ENCODE results near the gene FABP1.

The FABP1 gene

DNA sequence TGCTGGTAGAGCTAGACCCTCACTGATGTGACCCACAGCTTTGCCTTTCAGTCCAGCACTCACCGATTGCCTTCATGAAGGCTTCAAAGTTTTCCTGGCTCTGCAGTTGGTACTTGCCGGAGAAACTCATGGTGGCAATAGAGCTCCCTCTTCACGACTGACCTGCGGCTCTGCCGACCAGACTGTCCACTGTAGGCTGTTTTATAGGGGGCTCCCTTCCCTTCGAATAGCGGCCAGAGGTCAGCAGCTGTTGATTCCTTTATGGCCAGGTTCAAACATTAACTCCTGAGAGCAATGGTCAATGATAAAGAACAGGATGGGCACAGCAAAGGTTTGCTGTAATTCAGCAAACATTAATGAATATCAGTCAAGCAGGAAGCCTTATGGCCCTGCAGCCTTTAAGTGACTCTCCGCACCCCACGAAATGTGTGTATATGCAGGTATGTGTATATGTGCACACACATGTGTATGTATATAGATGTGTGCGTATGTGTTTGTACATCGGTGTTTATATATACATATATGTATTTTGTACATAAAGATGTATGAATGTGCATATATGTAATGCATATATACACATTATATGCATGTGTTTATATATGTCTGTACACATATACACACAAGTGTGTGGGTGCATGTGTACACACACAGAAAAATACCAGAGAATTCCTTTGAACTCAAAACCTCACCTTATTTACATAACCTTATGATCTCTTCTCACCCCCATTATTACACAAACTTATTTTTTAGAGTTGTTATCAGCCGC lies at the start of gene FABP1:
FABP1 (minus strand) TSS at position 175 of the 766 bp plus-strand sequence; CDS start at position 130, 45 bp downstream.
- no peak for FAIRE-seq

DNA sequence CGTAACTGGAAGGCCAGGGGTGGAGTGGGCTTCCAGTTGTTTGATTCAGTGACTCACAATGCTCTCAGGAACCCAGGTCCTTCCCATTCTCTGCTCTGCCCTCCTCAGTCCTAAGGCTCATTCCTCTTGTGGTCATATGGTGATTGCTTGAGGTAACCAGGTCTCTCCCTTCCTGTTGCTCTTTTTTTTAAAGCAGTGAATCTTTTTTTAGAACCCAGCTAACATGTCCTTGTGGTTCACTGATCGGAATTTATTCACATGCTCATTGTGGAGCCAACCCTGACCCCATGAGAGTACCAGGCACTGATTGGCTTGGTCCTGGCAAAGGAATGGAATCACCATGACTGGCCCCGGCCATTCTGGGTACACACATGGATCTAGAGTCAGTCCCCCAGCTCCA lies 49.7 kb upstream of the FABP1 start:
- FAIRE-seq, result no peak

DNA sequence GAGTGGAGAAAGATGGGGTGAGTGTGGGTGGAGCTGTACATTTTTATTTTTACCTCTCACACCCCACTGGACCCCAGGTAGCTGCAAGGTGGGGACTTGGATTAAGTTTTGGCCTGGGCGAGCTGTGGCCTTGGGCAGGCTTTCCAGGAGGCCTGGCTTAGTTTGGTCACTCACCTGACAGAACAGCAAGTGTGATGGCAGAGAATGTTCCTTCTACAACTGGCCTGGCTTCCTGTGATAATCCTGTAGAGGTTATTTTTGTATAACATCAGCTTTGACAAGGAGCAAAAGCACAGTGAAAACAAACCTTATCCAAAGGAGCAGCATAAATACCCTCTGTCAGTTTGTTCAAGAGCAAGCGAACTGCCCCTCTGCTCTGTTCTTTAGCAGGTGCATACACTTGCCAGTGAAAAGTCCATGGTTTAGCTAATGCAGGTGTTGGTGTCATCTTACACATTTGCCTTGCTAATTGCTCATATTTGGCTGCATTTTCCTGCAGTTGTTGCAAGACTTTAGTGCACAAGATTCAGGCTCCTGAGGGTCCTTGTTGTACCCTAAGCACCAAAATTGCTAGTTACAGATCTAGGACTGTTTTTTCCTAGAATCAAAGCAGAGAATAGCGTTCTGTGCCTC lies 48.6 kb upstream of the FABP1 start:
- FAIRE-seq, result no peak

DNA sequence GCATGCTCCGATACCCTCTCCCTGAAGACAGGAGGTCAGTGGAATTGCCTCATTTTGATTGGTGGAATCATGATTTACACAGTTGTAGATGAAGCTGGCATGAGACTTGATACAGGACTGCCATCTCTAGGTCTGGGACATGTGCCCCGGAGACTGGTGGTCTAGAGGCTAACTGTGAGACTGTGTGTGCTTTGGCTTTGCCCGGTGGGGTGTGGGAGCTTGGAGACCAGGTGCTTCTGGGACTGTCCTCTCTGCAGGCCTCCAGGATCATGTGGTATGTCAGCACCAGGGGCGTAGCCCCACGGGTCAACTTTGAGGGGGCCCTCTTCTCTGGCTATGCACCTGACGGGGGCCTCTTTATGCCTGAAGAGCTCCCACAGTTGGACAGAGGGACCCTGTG lies 45.0 kb upstream of the FABP1 start:
- no peak for FAIRE-seq

DNA sequence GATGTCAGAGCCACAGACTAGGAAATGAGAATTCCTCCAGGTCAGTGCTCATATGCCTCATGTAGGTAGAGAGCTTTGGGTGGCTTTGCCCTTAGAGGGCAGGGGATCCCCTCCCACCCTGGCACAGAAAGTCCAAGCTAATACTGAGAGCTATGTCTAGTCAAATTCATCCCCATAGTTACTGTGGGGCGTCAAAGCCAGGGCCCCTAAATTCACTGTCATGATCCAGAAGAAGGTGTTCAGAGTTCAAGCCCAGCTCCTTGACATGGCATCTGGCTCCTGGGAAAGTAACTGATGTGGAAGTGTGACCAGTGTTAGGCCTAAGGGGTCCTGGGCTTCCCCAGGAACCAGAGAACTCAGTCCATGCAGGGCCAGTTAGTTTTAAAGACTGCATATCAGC lies 44.1 kb upstream of the FABP1 start:
- FAIRE-seq, result no peak

DNA sequence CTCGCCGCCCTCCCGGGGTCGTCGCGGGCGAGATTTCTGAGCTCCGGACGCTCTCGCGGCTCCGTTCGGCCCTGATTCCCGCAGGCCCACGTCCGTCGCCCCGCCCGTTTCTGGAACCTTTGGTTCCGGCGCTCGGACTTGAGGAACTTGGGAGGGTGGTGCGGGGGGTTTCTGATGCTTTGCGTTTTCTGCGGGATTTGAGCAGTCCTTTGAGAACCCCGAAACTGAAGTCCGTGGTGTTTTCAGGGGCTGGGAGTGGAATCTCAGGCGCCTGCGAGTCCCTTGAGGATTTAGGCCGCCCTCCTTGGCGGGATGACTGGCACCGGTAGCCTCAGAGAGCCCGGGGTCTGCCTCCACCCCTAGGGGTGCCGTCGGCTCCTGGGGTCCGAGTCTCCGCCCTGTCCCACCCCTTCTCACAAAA lies 42.6 kb upstream of the FABP1 start:
- FAIRE-seq, result no peak

DNA sequence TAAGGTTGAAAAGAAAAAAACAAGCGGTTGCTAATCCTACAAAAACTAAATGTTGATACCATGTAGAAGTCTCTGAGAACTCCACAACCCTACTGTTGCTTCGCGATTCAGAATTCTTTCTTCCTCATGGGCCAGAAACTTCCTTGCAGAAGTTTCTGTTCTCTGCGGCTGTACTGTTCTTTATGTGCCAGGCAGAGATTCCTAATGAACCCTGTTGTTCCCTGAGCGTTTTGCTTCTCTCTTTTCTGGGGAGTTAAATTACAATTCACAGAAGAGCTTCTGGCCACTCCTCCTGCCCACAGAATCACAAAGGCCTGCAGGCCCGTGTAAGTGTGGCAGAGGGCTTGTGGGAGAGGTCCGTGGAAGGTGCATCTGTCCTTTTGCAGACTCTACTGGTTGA lies 40.5 kb upstream of the FABP1 start:
- FAIRE-seq, result no peak

DNA sequence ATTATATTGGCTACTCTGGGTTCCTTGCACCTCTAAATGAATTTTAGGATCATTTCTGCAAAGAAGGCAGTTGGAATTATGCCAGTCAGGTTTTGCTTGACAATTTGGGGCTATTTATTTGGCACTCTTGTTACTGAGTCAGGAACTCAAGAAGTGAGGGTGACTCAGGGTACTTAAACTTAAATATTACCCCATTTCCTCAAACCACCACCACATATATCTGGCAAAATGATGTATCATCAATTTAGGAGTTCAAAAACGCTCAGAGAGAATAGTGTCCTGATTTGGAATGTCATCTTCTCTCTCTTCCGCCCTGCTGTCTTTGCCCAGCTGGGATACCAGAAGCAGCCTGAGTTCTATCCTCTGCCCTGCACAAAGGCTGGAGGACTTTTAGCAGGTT lies 39.9 kb upstream of the FABP1 start:
- FAIRE-seq, result no peak

DNA sequence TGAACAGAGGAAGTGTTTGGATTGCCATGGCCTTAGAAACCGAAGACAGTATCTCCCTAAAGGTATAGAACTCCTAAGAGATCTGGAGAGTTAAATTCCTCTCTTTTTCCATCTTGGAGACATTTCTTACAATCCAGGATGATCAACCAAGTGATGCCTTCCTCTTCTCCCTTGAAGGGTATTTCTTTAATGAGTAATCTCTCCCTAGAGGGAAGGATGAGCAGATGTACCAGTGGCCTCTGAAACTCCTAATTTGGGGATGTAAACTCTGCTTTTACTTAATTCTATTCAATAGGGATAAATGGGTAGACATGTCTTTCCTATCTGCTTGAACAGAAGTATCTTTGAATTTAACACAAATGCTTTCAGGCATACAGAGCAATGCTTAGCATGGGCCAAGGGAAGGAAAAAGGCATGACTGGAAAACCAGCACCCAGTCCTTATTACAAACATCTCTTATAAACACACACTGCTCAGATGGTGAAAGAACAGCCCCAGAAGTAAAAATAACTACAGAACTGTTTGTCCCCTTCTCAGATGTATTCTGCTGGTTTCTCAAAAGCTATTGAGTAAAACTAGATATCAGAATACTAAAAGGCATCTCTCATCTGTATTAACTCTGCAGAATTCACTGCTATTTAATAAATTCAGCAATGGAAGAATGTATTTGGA lies 37.6 kb upstream of the FABP1 start:
- no peak for FAIRE-seq

DNA sequence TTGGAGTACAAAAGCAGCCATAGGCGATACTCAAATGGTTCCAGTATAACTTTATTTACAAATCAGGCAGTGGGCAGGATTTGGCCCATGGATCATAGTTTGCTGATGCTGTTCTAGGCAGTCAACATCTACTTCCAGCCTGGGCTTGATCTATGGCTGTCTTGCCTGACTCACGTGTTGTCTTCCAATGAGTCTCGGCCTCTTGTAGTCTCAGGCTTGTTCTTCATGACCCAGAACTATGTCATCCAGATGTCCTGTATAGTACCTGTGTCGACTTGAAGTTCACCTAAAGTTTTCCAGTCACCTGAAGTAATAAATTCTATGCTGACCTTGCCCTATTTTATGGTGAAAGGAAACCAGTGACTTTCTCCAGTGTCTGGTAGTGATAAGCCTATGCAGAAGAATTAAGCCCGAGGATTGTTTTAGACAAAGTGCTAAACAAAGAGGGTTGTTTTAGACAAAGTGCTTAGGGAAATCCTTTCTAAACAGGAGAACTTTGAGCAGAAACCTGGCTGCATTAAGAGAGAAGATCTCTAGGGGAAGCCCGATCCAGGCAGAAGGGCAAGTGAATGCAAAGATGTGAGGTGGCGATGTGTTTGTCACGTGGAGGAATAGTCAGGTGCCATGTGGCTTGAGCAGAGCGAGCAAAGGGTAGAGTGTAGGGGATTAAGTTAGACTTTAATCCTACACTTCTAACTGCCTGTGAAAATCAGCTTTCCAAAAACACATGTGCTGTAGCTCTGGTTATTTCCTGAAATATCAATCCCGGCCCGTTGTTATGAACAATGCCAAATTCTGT lies 33.8 kb upstream of the FABP1 start:
- no peak for FAIRE-seq

DNA sequence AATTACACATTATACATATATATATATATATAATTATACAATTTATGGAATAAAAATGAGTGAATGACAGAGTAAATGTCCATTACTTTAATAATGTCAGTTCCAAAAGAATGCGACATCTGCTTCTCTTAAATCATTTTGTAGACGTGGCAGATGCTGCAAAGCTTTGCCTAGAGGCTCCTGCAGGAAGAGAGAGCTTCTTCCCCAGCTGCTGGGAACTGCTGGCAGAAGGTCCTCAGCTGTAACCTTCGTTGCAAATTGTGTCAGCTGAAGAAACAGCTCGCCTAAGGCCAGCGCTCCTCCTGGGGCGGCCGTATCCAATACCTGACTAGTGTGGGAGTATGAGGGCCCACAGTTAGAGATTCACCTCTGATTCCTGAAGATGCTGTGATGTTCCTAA lies 32.7 kb upstream of the FABP1 start:
- no peak for FAIRE-seq

DNA sequence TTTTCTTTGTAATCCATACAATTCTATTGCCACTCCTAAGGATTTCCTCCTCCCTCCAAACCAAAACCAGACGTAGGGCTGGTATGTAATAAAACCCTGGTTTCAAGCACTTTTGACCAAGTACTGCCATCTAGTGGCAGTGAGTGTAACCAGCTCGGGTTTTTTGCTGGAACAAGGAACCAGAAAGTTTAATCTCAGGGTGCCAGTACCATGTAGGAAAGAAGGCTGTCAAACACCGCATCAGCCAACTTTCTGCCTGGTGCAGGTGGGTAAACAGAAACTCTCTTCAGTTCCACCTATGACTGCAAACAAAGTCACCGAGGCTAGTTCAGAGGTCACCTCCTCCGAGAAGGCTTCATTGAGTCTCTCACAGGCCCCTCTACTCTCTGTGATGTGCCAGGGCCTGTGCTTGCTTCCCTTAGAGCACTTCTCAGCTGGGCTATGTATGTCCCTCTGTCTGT lies 32.1 kb upstream of the FABP1 start:
- FAIRE-seq, result peak; percentile 21

DNA sequence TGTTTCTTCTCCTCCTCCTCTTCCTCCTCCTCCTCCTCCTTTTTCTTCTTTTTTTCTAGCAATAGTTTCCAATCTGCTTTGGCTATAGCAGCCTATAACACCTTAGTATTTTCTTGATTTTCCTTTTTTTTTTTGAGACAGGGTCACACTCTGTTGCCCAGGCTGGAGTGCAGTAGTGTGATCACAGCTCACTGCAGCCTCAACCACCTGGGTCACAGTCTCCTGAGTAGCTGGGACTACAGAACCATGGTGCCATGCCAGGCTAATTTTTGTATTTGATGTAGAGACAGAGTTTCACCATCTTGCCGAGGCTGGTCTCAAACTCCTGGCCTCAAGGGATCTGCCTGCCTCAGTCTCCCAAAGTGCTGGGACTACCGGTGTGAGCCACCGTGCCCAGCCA lies 31.6 kb upstream of the FABP1 start:
- FAIRE-seq, result no peak

DNA sequence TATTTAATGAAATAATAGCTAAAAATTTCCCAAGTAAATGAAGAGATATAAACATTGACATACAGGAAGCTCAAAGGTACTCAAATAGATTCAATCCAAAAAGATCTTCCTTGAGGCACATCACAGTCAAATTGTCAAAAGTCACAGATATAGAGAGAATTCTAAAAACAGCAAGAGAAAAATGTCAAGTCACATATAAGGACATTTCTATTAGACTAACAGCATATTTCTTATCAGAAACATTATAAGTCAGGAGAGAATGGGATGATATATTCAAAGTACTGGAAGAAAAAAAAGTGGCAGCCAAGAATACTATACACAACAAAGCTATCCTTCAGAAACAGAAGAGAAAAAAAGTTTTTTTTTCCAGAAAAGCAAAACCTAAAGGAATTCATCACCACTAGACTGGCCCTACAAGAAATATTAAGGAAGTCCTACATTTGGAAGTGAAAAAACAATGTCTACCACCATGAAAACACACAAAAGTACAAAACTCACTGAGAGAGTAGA lies 21.1 kb upstream of the FABP1 start:
- no peak for FAIRE-seq

DNA sequence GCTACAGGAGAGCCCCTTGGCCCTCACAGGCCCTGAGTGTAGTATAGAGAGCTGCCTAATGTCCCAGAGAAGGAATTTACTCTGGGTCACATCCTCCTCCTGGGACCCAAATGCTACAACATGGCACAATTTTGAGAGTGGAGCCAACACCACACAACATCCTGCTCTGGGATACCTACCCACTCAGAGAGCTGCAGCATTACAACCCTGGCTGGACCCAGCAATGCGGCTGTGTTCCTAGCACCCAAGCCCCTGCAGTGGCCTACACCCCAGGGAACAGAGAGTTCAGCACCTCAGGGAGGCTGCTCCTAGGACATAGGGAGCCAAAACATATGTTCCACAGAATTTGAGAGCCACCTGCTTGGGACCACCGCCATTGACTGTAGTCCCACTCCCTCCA lies 19.3 kb upstream of the FABP1 start:
- FAIRE-seq, result no peak

DNA sequence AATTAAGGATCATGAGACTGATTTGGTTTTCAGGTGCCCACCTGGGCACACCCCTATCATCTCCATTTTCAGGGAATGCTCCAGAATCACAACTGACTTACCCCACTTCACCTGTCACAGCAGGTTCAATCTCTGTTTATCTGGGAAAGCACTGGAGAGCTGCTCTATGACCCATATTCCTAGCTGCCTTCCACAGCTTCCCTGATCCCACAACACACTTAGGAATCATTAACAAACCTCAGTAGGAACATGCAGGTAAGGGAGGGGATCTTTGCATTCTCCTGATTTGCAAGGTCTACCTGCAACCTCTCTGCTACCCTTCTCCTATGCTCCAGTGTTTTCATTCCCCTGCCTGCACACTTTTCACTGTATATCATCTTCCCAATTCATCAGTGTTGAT lies 18.7 kb upstream of the FABP1 start:
- FAIRE-seq, result no peak

DNA sequence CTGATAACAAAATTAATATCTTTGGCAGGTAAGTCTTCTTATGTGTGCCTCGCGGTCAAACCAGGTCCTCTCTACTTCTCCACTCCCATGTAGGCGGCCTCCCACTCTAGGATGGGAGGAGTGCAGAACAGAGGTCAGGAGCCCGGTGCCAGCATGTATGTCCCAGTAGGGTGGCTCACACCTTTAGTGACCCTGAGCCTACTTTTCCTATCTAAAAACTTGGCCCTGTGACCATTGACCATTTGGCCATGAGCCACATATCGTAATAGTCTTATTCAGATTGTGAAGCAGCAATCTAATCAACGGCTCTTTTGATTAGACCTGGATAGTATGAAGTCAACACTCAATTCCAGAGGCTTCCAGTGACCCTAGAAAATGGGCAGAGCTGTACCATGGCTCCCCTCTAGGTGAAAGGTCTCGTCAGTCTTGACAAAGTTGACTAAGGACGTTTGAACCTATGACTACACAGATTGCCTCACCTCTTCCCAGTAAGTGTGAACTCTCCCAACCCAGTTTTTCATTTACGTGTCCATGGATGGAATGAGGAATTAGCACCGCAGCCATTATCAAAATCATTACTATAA lies 17.1 kb upstream of the FABP1 start:
- FAIRE-seq, result peak; percentile 84

DNA sequence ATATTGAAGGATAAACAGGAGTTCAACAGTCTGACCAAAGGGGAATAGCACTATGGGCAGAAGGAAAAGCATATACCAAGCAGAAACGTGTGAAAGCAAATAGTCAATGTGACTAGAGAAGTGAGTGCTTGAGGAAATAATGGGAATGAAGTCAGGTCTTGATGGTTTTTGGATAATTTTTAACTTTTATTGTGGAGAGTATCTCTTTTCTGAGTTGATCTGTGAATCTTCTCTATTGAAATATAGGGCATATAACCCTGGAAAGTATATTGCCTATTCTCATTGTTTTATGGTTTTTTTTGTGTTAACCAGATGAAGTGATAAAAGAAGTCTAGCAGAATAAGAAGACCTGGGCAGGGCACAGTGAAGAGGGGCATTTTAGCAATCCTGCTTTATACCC lies 16.4 kb upstream of the FABP1 start:
- peak; percentile 5 for FAIRE-seq

DNA sequence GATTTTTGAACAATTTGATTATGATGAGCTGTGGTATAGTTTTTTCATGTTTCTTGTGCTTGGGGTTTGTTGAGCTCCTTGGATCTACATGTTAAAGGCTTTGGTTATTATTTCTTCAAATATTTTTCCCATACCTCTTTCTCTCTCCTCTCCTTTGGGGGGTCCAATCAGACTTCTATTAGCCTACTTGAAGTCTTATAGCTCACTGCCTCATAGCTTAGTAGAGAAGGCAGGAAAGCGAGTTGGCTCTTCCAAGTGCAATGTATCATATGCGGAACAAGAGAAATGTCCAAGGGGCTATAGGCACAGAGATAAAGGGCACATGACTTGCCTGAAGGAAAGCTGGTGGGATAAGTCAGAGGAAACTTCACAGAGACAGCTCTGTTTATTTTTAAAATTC lies 14.1 kb upstream of the FABP1 start:
- no peak for FAIRE-seq

DNA sequence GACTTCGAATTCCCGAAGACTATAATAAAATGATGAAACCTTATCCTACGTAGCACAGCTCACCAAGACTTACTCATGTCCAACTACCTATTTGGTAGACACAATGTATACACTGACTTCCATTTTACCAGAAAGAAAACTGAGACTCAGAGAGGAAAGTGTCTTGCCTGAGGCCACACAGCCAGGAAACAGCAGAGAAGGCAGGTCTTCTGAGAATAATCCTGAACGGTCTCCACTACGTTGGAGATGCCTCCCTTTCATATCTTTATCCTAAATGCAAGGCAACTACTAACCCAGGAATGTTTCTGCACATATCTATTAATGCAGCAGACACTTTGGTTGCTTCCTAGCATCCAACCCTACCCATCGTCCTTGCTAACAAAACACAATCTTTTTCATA lies 11.9 kb upstream of the FABP1 start:
- FAIRE-seq, result no peak

DNA sequence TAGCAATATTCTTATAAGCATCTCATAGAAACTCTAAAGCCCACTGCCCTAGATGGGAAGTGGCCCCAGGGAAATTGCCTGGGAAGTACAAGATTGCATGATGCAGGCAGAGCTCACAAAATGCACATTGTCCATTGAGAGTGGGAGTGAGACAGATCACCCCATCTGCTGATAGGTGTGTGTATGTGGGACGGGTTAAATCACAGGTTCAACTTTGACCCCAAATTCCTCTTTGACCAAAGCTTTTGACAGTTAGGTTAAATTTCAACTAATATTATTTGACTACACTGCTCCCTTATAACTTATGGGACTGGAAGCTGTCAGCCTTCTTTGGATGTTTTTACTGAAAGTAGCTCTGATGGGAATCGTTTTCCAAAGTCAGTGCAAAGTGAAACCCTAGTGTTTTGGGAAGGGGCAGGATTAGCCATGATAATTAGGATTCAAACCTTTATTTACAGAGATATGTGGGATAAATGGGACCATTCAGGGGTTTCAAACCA lies 11.4 kb upstream of the FABP1 start:
- FAIRE-seq, result no peak

DNA sequence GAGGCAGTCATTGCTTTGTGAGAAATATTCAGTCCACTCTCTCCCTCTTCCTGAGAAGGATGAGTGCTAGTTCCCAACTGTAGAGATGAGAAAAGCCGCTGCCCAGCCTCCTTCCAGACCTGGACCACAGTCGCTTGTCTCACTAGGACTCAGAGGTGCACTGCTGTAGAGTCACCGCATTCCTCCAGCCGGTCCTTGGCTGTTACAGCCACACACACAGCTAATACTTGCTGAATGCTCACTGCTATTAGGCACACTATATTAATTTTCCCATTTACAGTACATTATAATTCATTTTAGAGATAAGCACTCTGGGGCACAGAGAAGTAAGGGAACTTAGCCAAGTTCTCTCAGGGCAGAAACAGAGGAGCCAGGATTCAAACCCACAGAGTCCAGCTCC lies 10.0 kb upstream of the FABP1 start:
- no peak for FAIRE-seq
